HG02885 (cell line): ENCODE data around the gene CRYL1.

Experiments
- ATAC-seq: cut with Tn5 transposase; IDR thresholded peaks from one replicate; pipeline ENCODE4 v1.9.1; 2021; ENCODE audit warnings: mild to moderate bottlenecking; ENCODE audit not compliant: unreplicated experiment, poor library complexity

CRYL1 gene

DNA sequence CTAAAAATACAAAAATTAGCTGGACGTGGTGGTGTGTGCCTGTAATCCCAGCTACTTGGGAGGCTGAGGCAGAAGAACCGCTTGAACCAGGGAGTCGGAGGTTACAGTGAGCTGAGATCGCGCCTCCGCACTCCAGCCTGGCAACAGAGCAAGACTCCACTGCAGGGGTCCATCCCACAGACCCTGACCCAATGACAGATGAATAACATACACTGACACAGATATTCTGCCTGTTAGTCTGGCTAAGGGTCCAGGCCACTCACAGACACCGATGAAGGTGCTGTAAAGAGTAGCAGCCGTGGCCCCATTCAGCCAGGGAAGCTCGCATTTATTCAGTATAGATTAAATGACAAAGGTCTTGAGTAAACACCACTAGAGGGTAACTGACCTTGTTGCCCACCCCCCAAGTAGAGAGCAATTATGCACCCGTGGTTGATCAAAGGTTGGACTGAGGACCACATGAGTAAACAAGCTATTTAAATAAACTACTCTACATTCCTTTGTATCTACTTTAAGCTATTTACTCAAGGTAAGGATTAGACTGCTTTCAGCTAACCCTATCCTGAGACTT is 8.5 kb upstream of the CRYL1 start:
- no peak for ATAC-seq

GRCh38 chr13:20528452-20528851 is 2.8 kb upstream of the CRYL1 start:
- no peak for ATAC-seq

DNA sequence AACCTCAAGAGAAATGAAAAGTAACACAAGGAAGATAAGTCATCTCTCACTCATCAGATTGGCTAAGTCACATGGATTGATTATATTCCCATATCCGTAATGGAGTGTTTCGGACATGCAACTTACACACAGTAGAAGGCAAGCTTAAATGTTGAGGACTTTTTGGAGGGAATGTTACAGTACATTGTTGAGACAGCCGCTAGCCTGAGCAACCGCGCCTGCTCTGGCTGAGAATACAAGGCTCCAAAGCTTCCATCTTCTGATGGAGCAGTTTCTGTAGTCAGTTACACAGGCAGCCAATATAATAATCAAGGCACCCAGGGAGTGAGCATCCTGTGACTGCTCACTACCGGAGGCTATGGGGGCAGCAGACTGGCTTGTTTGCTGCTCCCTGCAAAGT is 1.0 kb upstream of the CRYL1 start:
- no peak for ATAC-seq

DNA sequence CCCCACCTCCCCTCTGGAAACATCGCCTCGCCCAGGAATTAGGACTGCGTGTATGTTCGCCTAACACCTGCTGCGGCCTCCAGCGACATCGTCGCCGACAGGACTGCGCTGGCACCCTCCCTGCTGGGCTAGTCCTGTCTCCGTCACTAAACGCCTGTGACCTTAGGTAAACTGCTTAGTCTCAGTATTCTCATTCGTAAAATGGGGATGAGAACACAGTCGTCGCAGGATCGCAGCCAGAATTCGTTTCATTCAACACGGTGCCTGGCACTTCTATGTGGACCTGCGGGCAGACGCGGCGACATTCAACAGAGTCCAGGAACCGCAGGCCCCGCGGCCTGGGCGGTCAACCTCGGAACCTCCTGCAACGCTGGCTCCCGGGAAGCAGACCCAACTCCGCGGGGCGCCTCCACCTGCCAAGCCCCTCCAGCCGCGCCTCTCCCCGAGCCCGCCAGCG is 485 bp downstream of the CRYL1 start:
- ATAC-seq: peak; percentile 28

- no peak for ATAC-seq
Measured at GRCh38 chr13:20521364-20522115, 4.1 kb downstream of the CRYL1 start.

- no peak for ATAC-seq
Measured at GRCh38 chr13:20519875-20520274, 5.8 kb downstream of the CRYL1 start.

- ATAC-seq: no peak
Measured at GRCh38 chr13:20518660-20519100, 7.0 kb downstream of the CRYL1 start.

DNA sequence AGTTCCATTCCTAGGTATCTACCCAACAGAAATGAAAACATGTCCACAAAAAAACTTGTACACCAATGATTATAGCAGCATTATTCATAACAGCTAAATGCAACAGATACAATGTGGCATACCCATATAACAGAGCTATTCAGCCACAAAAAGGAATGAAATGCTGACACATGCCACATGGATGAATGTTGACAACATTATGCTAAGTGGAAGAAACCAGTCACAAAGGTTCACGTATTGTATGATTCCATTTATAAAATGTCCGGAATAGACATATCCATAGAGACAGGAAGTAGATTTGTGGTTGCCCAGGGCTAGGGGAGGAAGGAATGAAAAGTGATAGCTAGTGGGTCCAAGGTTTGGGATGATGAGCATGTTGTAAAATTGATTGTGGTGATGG is 10.8 kb downstream of the CRYL1 start:
- ATAC-seq: no peak

GRCh38 chr13:20513466-20513995 is 12.1 kb downstream of the CRYL1 start:
- no peak for ATAC-seq

- ATAC-seq: no peak
Measured at GRCh38 chr13:20512042-20512683, 13.5 kb downstream of the CRYL1 start.

GRCh38 chr13:20506696-20507095 is 19.0 kb downstream of the CRYL1 start:
- no peak for ATAC-seq

DNA sequence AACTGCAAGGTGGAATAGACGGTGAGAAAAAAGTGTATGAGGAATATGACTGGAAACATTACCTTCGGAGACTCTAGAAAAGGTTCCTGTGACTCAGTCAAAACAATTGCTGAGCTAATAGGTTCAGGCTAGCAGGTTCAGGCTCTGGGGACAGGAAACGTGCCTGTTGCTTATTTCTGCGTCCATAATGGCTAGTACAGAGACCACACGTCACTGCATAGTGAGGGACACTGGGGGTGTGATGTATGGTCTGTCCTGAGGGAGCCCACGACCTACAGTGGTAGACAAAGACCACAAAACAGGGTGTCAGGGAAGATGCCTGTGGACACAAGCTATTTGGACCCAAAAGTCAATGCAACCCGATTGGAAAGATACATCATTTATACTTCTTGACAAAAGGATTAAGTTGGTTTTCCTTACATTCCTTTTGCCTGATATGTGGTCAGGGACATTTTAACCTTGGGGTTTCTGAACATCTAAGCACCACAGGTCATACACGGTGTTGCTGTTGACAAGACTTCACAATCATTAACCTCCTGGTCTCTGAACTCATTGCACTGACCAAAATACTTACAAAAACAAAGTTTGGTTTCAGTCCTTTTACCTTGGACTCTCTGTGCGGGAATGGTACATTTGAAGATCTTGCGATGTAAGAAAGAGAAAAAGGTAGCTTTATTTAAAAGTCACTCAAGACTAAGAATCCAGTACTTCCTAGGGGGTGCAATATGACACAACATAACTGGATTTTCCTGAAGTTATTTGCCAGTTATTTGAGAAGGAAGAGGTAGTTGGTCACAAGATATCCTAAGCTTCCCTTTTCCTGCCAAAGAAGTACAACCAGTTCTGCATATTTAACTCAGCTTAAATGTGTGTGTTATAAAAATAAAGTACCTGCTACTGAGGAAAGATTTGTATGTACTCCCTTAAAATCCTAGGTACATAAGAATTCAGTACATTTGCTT is 20.0 kb downstream of the CRYL1 start:
- ATAC-seq: no peak

- no peak for ATAC-seq
Measured at GRCh38 chr13:20503088-20504083, 22.3 kb downstream of the CRYL1 start.

DNA sequence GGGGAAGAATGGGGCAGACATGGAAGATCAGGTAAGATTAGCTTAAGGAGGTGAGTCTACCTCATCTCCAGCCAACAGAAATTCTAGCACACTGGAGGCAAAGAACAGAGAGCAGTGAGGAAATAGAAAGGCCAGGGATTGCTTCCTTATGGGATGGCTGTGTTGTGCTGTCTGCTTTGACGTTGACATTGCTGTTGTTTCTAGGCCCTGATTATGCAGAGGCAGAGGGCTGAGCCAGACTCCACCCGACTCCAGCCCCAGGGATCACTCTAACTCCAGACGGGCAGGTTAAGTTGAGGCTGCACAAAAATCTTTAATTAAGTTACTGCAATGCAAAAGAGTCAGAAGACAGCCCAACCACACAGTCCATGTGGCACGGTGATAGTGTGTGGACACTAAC is 24.1 kb downstream of the CRYL1 start:
- no peak for ATAC-seq

GRCh38 chr13:20501120-20501519 is 24.5 kb downstream of the CRYL1 start:
- ATAC-seq: no peak

- no peak for ATAC-seq
Measured at GRCh38 chr13:20499986-20500385, 25.7 kb downstream of the CRYL1 start.

- ATAC-seq: no peak
Measured at GRCh38 chr13:20498659-20499058, 27.0 kb downstream of the CRYL1 start.

GRCh38 chr13:20498129-20498528 is 27.5 kb downstream of the CRYL1 start:
- no peak for ATAC-seq
